K562 (cell line): ENCODE results near the gene HSD17B1. TPM values are rescaled to one million over a fixed set of nuclear protein-coding genes. Genes with fewer than 3 reads are reported as not detected.

Experiments used
- ATAC-seq: fragments of 200-7000 bp; cut with Tn5 transposase; 3 replicates; pipeline ENCODE4 v1.9.1; 2020; ENCODE audit warnings: moderate library complexity
- BruUV-seq: library from RNA; stranded (reverse); fragments of 400-500 nt; replicated peaks from 2 replicates; lab custom pipeline; 2021; lab: Mats Ljungman, UMichigan
- CTCF ChIA-PET: fragments of 300-600 bp; formaldehyde crosslinking; extraction: SDS; loops from one replicate; lab custom pipeline; 2021; ENCODE audit warnings: low intra/inter-chr PET ratio; lab: Yijun Ruan, JAX
- POLR2A ChIA-PET: fragments of 300-600, 350-650 bp; sonication (Branson Sonifier 250); formaldehyde crosslinking; extraction: SDS; loops from one replicate; lab custom pipeline; 2021; ENCODE audit warnings: antibody characterized with exemption, inconsistent platforms; lab: Yijun Ruan, JAX
- DNase-seq, 4 experiments: peaks; one replicate each; pipeline versions ENCODE4 v3.0.0 to v3.0.0-alpha.2; 2011 to 2018; ENCODE audit warnings: low spot score in 3 of 4, mixed read lengths in 3 of 4; ENCODE audit errors: extremely low read depth in 1 of 4
- FAIRE-seq: peaks from 2 replicates; lab custom pipeline; 2011; peaks lifted over from hg19 to GRCh38; lab: Jason Lieb, UNC
- H2AFZ ChIP-seq: 2 replicates; pipeline ENCODE4 v1.6.0; 2011; ENCODE audit warnings: low read depth, low read length, control low read depth, inconsistent platforms
- H3K27ac ChIP-seq: fragments of 200-600 bp; 3 replicates; pipeline ENCODE4 v1.8.0; 2011; ENCODE audit warnings: low read depth, mild to moderate bottlenecking, control low read depth, inconsistent platforms, low read length, moderate library complexity, mixed read lengths; ENCODE audit errors: extremely low read depth
- H3K27me3 ChIP-seq, 2 experiments: fragments of 300-600 bp in 1 of 2; 2 replicates in 1 of 2; 3 replicates in 1 of 2; pipeline versions ENCODE4 v1.6.0 to v1.8.0; 2011; ENCODE audit warnings: inconsistent platforms in 2 of 2, low read length in 2 of 2, mild to moderate bottlenecking in 1 of 2, mixed read lengths in 1 of 2, moderate library complexity in 1 of 2; ENCODE audit not compliant: control insufficient read depth in 2 of 2, insufficient read depth in 2 of 2
- H3K36me3 ChIP-seq: fragments of 300-600 bp; 3 replicates; pipeline ENCODE4 v1.8.0; 2011; ENCODE audit warnings: mild to moderate bottlenecking, low read length, inconsistent platforms; ENCODE audit not compliant: control insufficient read depth, insufficient read depth
- H3K4me1 ChIP-seq, 2 experiments: fragments of 200-600 bp in 1 of 2; replicated peaks in 1 of 2; 2 replicates in 1 of 2; 3 replicates in 1 of 2; pipeline versions ENCODE4 v1.5.1 to v1.8.0; 2011; ENCODE audit warnings: inconsistent platforms in 2 of 2, low read length in 2 of 2, mild to moderate bottlenecking in 1 of 2, mixed read lengths in 1 of 2, moderate library complexity in 1 of 2; ENCODE audit not compliant: control insufficient read depth in 2 of 2, insufficient read depth in 2 of 2
- H3K4me2 ChIP-seq: 2 replicates; pipeline ENCODE4 v1.6.1; 2011; ENCODE audit warnings: low read length, control low read depth, inconsistent platforms, mixed read lengths; ENCODE audit not compliant: insufficient read depth
- H3K4me3 ChIP-seq: fragments of 200-600 bp; sonication (generic), shearing (Covaris generic); 2 replicates; pipeline ENCODE4 v1.5.1; 2016; ENCODE audit warnings: control low read depth, inconsistent platforms
- H3K79me2 ChIP-seq: fragments of 200-600 bp; 3 replicates; pipeline ENCODE4 v1.8.0; 2011; ENCODE audit warnings: low read length, inconsistent platforms; ENCODE audit not compliant: control insufficient read depth, insufficient read depth
- H3K9ac ChIP-seq, 2 experiments: 2 replicates each; pipeline versions ENCODE4 v1.6.0 to v1.6.1; 2011; ENCODE audit warnings: low read depth in 2 of 2, low read length in 2 of 2, control low read depth in 1 of 2, inconsistent platforms in 1 of 2, mild to moderate bottlenecking in 1 of 2, mixed read lengths in 1 of 2; ENCODE audit not compliant: insufficient read depth in 1 of 2
- H3K9me1 ChIP-seq: one replicate; pipeline ENCODE4 v1.6.0; 2011; ENCODE audit warnings: inconsistent platforms, mild to moderate bottlenecking, low read length, moderate library complexity; ENCODE audit not compliant: control insufficient read depth, insufficient read depth
- H3K9me3 ChIP-seq: replicated peaks from 2 replicates; pipeline ENCODE4 v1.5.1; 2011; ENCODE audit warnings: low read depth, low read length, inconsistent platforms; ENCODE audit not compliant: control insufficient read depth, insufficient read depth
- H4K20me1 ChIP-seq: replicated peaks from 2 replicates; pipeline ENCODE4 v1.6.1; 2011; ENCODE audit warnings: low read length, inconsistent platforms, mixed read lengths; ENCODE audit not compliant: control insufficient read depth, insufficient read depth
- ARHGAP35 ChIP-seq: fragments of 450-650 bp; IDR thresholded peaks from 2 replicates; pipeline ENCODE4 v1.6.1; 2018; ENCODE audit not compliant: partially characterized antibody
- CXXC5 ChIP-seq: fragments of 250-450 bp; sonication (Bioruptor Pico); IDR thresholded peaks from 2 replicates; pipeline ENCODE4 v1.8.0; 2022; ENCODE audit warnings: inconsistent platforms, mild to moderate bottlenecking, moderate library complexity
- HOXB6 ChIP-seq: fragments of 250-450 bp; sonication (Bioruptor Pico); IDR thresholded peaks from 2 replicates; pipeline ENCODE4 v1.5.1; 2022; ENCODE audit warnings: mild to moderate bottlenecking, borderline replicate concordance
- ID3 ChIP-seq, 2 experiments: fragments of 250-450 bp in 1 of 2; fragments of 450-650 bp in 1 of 2; sonication (Bioruptor Pico) in 1 of 2; IDR thresholded peaks; 2 replicates each; pipeline versions ENCODE4 v1.6.1 to v1.8.0; 2016 to 2021; ENCODE audit warnings: mild to moderate bottlenecking in 2 of 2, moderate library complexity in 2 of 2, missing compliant biosample characterization in 1 of 2, missing genetic modification characterization in 1 of 2
- L3MBTL2 ChIP-seq: fragments of 450-650 bp; IDR thresholded peaks from 2 replicates; pipeline ENCODE4 v1.6.1; 2016; ENCODE audit warnings: mild to moderate bottlenecking, moderate library complexity
- OTX1 ChIP-seq: fragments of 450-650 bp; formaldehyde crosslinking; IDR thresholded peaks from 2 replicates; pipeline ENCODE4 v1.4.0; 2022; ENCODE audit warnings: mild to moderate bottlenecking
- PHF21A ChIP-seq: fragments of 450-650 bp; IDR thresholded peaks from 2 replicates; pipeline ENCODE4 v1.6.1; 2017; ENCODE audit warnings: low read depth, borderline replicate concordance
- POLR3A ChIP-seq: IDR thresholded peaks from 2 replicates; pipeline ENCODE4 v1.6.1; 2011; ENCODE audit warnings: borderline replicate concordance, mild to moderate bottlenecking, moderate library complexity; ENCODE audit not compliant: insufficient read length, insufficient read depth; ENCODE audit errors: extremely low read depth
- RBBP5 ChIP-seq: fragments of 200-600 bp; sonication (generic); IDR thresholded peaks from 2 replicates; pipeline ENCODE4 v1.6.1; 2012; ENCODE audit warnings: borderline replicate concordance, mild to moderate bottlenecking, low read length, control low read depth, inconsistent platforms; ENCODE audit not compliant: insufficient read depth, poor library complexity, severe bottlenecking
- RBM39 ChIP-seq: fragments of 200-400 bp; formaldehyde crosslinking; optimal IDR thresholded peaks from 2 replicates; pipeline ENCODE3; 2018; ENCODE audit warnings: low read depth, low read length
- SAFB2 ChIP-seq: fragments of 200-400 bp; formaldehyde crosslinking; IDR thresholded peaks from 2 replicates; pipeline ENCODE4 v1.6.1; 2018; ENCODE audit warnings: borderline replicate concordance, low read length, low read depth, moderate library complexity; ENCODE audit not compliant: severe bottlenecking
- SRSF9 ChIP-seq: fragments of 200-400 bp; formaldehyde crosslinking; IDR thresholded peaks from 2 replicates; pipeline ENCODE4 v1.6.1; 2017; ENCODE audit warnings: low read depth, low read length, borderline replicate concordance
- TSC22D4 ChIP-seq: fragments of 450-650 bp; IDR thresholded peaks from 2 replicates; pipeline ENCODE4 v1.6.1; 2016; ENCODE audit warnings: missing genetic modification characterization, missing biosample characterization, control low read depth
- ZNF184 ChIP-seq: sonication (generic); formaldehyde crosslinking; IDR thresholded peaks from 2 replicates; pipeline ENCODE4 v1.5.0; 2020; ENCODE audit warnings: missing genetic modification reagents
- ZNF347 ChIP-seq: fragments of 450-650 bp; formaldehyde crosslinking; IDR thresholded peaks from 2 replicates; pipeline ENCODE4 v1.4.0; 2020; ENCODE audit warnings: low read depth, mild to moderate bottlenecking, moderate library complexity
- ZNF764 ChIP-seq: fragments of 250-450 bp; sonication (Bioruptor Pico); IDR thresholded peaks from 2 replicates; pipeline ENCODE4 v1.4.0; 2020; ENCODE audit warnings: low read depth, mild to moderate bottlenecking, moderate library complexity
- WGBS: fragments of 100-300 bp; shearing (Covaris generic); methylation state at CpG from one replicate; pipeline ENCODE4 v1.1.6; 2016; ENCODE audit warnings: low coverage, mixed read lengths; ENCODE audit not compliant: insufficient coverage; ENCODE audit errors: missing lambda C conversion rate; 5-methylcytosine and 5-hydroxymethylcytosine counted together
- in situ Hi-C: fragments of 300-500 bp; cut with MboI; formaldehyde crosslinking; loops from 4 replicates; pipeline ENCODE4 v1.15.0; 2018; ENCODE audit warnings: inconsistent platforms, mixed read lengths
- intact Hi-C: fragments of 100-400 bp; cut with micrococcal nuclease; formaldehyde crosslinking; loops from 2 replicates; pipeline ENCODE4 v1.14.2; 2022
- polyA plus RNA-seq, 8 experiments: library from polyadenylated mRNA; depleted of rRNA in 4 of 8; stranded (reverse) in 5 of 8; unstranded in 3 of 8; fragments of >200 nt; fragmentation: Nextera tagmentation in 2 of 8; fragmentation: Illumina TruSeq in 1 of 8; extraction: Ambion mirVana in 2 of 8; extraction: Trizol in 1 of 8; gene quantifications; 2 replicates each; pipeline versions ENCODE4 v1.2.1 to v1.2.3, GENCODE V29; 2011 to 2014; ENCODE audit warnings: inconsistent platforms in 1 of 8, missing spikeins in 1 of 8
- total RNA-seq, 7 experiments: library from RNA; depleted of rRNA in 6 of 7; stranded (reverse); fragments of >200 nt in 6 of 7; fragmentation: Illumina TruSeq in 2 of 7; extraction: Trizol in 2 of 7; gene quantifications; 2 replicates each; pipeline versions ENCODE4 v1.2.1 to v1.2.3, GENCODE V29; 2011 to 2021; ENCODE audit warnings: low replicate concordance in 1 of 7
- TF ChIP-seq, protein P1 (sequence below), 2 experiments: fragments of 450-650 bp in 1 of 2; sonication (generic) in 1 of 2; formaldehyde crosslinking in 1 of 2; IDR thresholded peaks in 1 of 2; conservative IDR thresholded peaks in 1 of 2; 2 replicates each; pipeline versions ENCODE4 v1.6.1 to v1.8.1; 2016 to 2023; ENCODE audit warnings: mild to moderate bottlenecking in 2 of 2, moderate library complexity in 2 of 2, inconsistent platforms in 1 of 2, missing genetic modification reagents in 1 of 2
- TF ChIP-seq, protein P2 (sequence below): fragments of 250-450 bp; sonication (Bioruptor Pico); IDR thresholded peaks from 2 replicates; pipeline ENCODE4 v1.8.0; 2022; ENCODE audit warnings: inconsistent platforms

The HSD17B1 gene
- total and polyA plus RNA-seq, 9 of the 15 experiments (the other 6 are each of a cell fraction or from before 2014, with no cell fraction given) = 0.55 to 21.1 (median 3.6) TPM

GRCh38 chr17:42562388-42563142 is 9.8 kb downstream of the HSD17B1 start:
- ATAC-seq = peak; percentile 25
- no peak overlapping the region for H2AFZ ChIP-seq
- no peak for TF ChIP-seq CXXC5
- no peak for TF ChIP-seq POLR3A
- TF ChIP-seq HOXB6 (CRISPR knock-in tag) = no peak
- no peak for TF ChIP-seq OTX1 (CRISPR knock-in tag)
- no peak for TF ChIP-seq ID3 (CRISPR knock-in tag; IDR thresholded peaks at IDR 0.05)
- no peak for TF ChIP-seq ID3 (tag; IDR thresholded peaks at IDR 0.05)
- peak; percentile 36 for TF ChIP-seq L3MBTL2
- TF ChIP-seq ZNF764 (CRISPR knock-in tag) = no peak
- no peak for TF ChIP-seq ARHGAP35
- TF ChIP-seq SAFB2 = no peak
- TF ChIP-seq, protein P1, sequence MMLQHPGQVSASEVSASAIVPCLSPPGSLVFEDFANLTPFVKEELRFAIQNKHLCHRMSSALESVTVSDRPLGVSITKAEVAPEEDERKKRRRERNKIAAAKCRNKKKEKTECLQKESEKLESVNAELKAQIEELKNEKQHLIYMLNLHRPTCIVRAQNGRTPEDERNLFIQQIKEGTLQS (IDR thresholded peaks at IDR 0.05) = peak; percentile 37; the same call in 1 of the 2 replicates
- TF ChIP-seq, protein P1 (CRISPR knock-in tag; conservative IDR thresholded peaks at IDR 0.05) = 0 out of 2 replicates have a peak, but pooled peaks have one; percentile 39
- TF ChIP-seq TSC22D4 = no peak
- TF ChIP-seq ZNF184 (CRISPR knock-in tag) = no peak
- no peak for TF ChIP-seq RBM39
- TF ChIP-seq PHF21A = no peak
- TF ChIP-seq, protein P2, sequence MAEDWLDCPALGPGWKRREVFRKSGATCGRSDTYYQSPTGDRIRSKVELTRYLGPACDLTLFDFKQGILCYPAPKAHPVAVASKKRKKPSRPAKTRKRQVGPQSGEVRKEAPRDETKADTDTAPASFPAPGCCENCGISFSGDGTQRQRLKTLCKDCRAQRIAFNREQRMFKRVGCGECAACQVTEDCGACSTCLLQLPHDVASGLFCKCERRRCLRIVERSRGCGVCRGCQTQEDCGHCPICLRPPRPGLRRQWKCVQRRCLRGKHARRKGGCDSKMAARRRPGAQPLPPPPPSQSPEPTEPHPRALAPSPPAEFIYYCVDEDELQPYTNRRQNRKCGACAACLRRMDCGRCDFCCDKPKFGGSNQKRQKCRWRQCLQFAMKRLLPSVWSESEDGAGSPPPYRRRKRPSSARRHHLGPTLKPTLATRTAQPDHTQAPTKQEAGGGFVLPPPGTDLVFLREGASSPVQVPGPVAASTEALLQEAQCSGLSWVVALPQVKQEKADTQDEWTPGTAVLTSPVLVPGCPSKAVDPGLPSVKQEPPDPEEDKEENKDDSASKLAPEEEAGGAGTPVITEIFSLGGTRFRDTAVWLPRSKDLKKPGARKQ (CRISPR knock-in tag) = no peak
- no peak for TF ChIP-seq SRSF9
- peak; percentile 61 for TF ChIP-seq RBBP5
- TF ChIP-seq ZNF347 (CRISPR knock-in tag) = no peak

More at GRCh38 chr17:42562388-42563142, 9.8 kb downstream of the HSD17B1 start:
- peak overlapping the region; percentile 93 to 99 for H3K9ac ChIP-seq
- in situ Hi-C loops (no loop called here), intact Hi-C loops (no loop called here)
- DNase-seq = peak; percentile 53 to 67 (median 63)
- peak overlapping the region; percentile 74 for H3K4me3 ChIP-seq
- H3K27ac ChIP-seq = peak overlapping the region; percentile 88
- no peaks in the 10 kb centered on the region for H3K27me3 ChIP-seq
- ChIA-PET CTCF (no interaction called here), POLR2A (interaction anchor here (0.6 to 8.3 kb wide), 5 partner anchors 11 to 116 kb away, joined by 3 to 58 read pairs (median 4); partner anchors contain the start of gene PSMC3IP)
- TSS peak; percentile 65 for BruUV-seq
- under 1% methylated on average over 45 of the region's 48 CpGs for WGBS
- H3K4me2 ChIP-seq = peak overlapping the region; percentile 92
- H3K9me3 ChIP-seq = no peaks in the 10 kb centered on the region
- no peaks in the 10 kb centered on the region for H3K9me1 ChIP-seq
- H3K79me2 ChIP-seq = peaks cover 41% of the 10 kb centered on the region
- H3K4me1 ChIP-seq = peaks cover 21 to 60% of the 10 kb centered on the region in 2 experiments
- H3K36me3 ChIP-seq = peaks cover 38% of the 10 kb centered on the region
- no peaks in the 10 kb centered on the region for H4K20me1 ChIP-seq
- no peak for FAIRE-seq
